GM18520 (cell line): ENCODE measurements around the gene HERC2.

ENCODE experiments used
- ATAC-seq: cut with Tn5 transposase; IDR thresholded peaks from one replicate; pipeline ENCODE4 v1.9.1; 2021; ENCODE audit not compliant: unreplicated experiment

Gene HERC2

GRCh38 chr15:28079313-28079969 lies 242.5 kb downstream of the HERC2 start:
- no peak for ATAC-seq

DNA sequence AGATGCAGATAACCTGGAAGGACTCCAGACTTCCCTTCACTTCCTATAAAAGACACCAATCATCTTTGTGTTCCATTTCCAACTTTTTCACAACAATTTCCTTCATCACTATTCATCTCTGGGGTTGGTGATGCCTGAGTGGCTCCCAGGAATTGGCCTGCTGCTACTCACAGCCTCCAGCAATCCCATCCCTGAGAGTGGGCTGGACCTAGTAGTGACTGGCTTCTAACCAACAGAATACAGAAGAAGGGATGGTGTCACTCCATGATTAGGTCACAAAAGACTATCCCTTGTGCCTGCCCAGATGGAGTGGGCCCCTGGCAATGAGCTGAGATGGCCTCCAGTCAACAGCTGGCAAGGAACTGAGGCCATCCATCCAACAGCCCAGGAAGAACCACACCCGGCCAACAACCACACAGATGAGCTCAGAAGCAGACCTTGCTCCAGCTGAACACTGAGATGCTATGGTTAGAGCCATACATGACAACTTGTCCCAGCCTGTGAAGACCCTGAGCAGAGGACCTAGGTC lies 243.7 kb downstream of the HERC2 start:
- no peak for ATAC-seq

- ATAC-seq, result no peak
Measured at GRCh38 chr15:28075573-28075972, 246.4 kb downstream of the HERC2 start.

GRCh38 chr15:28068930-28069329 lies 253.0 kb downstream of the HERC2 start:
- no peak for ATAC-seq

GRCh38 chr15:28066231-28066630 lies 255.7 kb downstream of the HERC2 start:
- ATAC-seq, result no peak
